Osteocyte (in vitro differentiated cells): ENCODE data around the gene BANK1. TPM values are rescaled to one million over a fixed set of nuclear protein-coding genes. Genes with fewer than 3 reads are reported as not detected.

Source experiments
- DNase-seq: peaks from one replicate; pipeline ENCODE4 v3.0.0; 2021; ENCODE audit warnings: mixed read lengths; ENCODE audit not compliant: unreplicated experiment; ENCODE audit errors: extremely low spot score
- H3K27ac Mint-ChIP-seq: one replicate; pipeline ENCODE4 v1.8.0; 2021; ENCODE audit warnings: mild to moderate bottlenecking, mixed read lengths; ENCODE audit not compliant: unreplicated experiment
- H3K27me3 Mint-ChIP-seq: one replicate; pipeline ENCODE4 v1.8.0; 2021; ENCODE audit warnings: mixed read lengths; ENCODE audit not compliant: unreplicated experiment
- H3K36me3 Mint-ChIP-seq: one replicate; pipeline ENCODE4 v1.8.0; 2021; ENCODE audit warnings: mixed read lengths; ENCODE audit not compliant: unreplicated experiment
- H3K4me1 Mint-ChIP-seq: one replicate; pipeline ENCODE4 v1.8.0; 2021; ENCODE audit warnings: mixed read lengths; ENCODE audit not compliant: unreplicated experiment
- H3K4me3 Mint-ChIP-seq: one replicate; pipeline ENCODE4 v1.8.0; 2021; ENCODE audit warnings: mild to moderate bottlenecking, moderate library complexity, mixed read lengths; ENCODE audit not compliant: unreplicated experiment
- H3K9me3 Mint-ChIP-seq: one replicate; pipeline ENCODE4 v1.8.0; 2021; ENCODE audit warnings: mixed read lengths; ENCODE audit not compliant: unreplicated experiment
- CTCF ChIP-seq: fragments of 200-600 bp; sonication (generic); IDR thresholded peaks from 2 replicates; pipeline ENCODE4 v1.5.0; 2021; ENCODE audit warnings: antibody characterized with exemption, mild to moderate bottlenecking, moderate library complexity
- total RNA-seq: library from RNA; stranded (reverse); gene quantifications from 2 replicates; pipeline ENCODE4 v1.2.1, GENCODE V29; 2021

The BANK1 gene
- total RNA-seq, 1 donor from 2014 or later = 1.0 TPM

DNA sequence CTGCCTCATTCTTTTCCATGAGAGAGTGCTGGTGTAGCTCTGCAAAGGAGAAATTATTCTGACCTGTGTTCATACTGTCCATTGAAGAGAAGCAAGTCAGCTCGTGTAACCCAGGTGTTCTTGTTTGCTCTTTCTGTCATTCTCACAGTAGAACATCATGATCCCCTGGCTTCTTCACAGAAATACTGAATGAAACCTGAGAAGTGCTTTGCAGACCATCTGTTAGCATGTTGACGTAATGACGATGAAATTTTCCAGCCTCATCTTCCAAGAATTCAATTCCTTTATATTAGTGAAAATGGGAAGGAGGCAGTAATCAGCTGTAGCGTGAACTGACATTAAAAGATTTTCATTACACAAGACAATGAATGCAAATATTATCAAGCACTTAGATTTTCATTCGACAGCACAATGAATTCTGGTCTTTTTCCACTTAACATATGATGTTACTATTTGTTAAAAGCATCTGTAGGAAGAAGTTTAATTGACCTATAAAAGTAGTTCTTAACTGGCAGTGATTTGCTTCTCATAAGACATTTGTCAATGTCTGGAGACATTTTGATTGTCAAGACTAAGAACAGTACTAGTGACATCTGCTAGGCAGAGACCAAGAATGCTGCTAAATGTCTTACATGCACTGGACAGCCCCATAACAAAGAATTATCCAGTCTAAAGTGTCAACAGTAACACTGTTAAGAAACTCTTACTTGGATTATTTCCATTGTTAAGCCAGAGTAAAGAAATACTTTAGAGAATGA is 246.3 kb downstream of the BANK1 start:
- TF ChIP-seq CTCF = no peak
- Mint-ChIP-seq H3K27ac (no peak overlapping the region), H3K4me3 (no peak overlapping the region), H3K36me3 (no peaks in the 10 kb centered on the region), H3K27me3 (peaks cover 5% of the 10 kb centered on the region), H3K4me1 (no peaks in the 10 kb centered on the region), H3K9me3 (no peaks in the 10 kb centered on the region)
- no peak for DNase-seq

GRCh38 chr4:102037566-102037965 is 247.0 kb downstream of the BANK1 start:
- H3K9me3 Mint-ChIP-seq = no peaks in the 10 kb centered on the region
- no peak for DNase-seq
- no peaks in the 10 kb centered on the region for H3K36me3 Mint-ChIP-seq
- peaks cover 5% of the 10 kb centered on the region for H3K27me3 Mint-ChIP-seq
- H3K27ac Mint-ChIP-seq = no peak overlapping the region
- TF ChIP-seq CTCF = no peak
- H3K4me1 Mint-ChIP-seq = no peaks in the 10 kb centered on the region
- no peak overlapping the region for H3K4me3 Mint-ChIP-seq

- Mint-ChIP-seq H3K4me3 (no peak overlapping the region), H3K4me1 (no peaks in the 10 kb centered on the region), H3K36me3 (no peaks in the 10 kb centered on the region), H3K27me3 (peaks cover 2% of the 10 kb centered on the region), H3K27ac (no peak overlapping the region), H3K9me3 (no peaks in the 10 kb centered on the region)
- no peak for DNase-seq
- TF ChIP-seq CTCF = no peak
Measured at GRCh38 chr4:102042871-102043802, 252.6 kb downstream of the BANK1 start.

DNA sequence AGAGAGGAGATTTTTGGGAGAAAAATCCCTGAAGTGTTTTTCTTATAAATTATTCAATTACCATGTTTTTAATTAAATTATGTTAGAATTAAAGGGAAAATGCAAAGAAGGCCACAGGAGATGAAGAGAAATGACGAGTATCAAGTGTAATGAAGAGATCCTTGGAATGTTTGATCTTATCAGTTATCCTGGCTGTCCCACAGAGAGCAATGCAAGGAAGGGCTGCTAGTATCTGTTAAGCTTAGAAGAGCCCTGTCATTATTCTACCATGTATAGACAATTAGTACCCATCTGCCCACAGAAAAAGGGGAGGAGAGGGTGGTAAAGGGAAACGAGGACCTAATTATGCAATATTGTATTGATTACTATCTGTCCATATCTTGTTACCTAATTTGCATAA is 257.1 kb downstream of the BANK1 start:
- TF ChIP-seq CTCF = no peak
- Mint-ChIP-seq H3K27ac (no peak overlapping the region), H3K9me3 (no peaks in the 10 kb centered on the region), H3K4me3 (no peak overlapping the region), H3K4me1 (no peaks in the 10 kb centered on the region), H3K27me3 (peaks cover 7% of the 10 kb centered on the region), H3K36me3 (no peaks in the 10 kb centered on the region)
- DNase-seq = no peak

DNA sequence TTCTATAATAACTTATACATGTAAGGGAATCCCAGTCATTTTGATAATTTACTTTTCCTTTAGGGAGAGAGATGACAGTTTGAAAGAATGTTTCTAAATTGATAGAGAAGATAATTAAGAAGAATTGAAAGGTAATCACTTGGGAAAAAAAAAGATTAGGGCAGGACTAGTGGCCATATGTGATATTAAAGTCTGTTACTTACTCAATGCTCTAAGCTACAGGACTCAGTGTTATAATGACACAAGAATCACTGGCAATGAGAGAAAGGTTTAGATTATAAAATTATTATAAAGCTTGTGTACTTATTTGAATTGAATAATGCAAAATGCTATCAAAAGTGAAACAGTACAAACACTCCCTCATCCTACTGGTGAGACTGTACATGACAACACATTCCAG is 265.3 kb downstream of the BANK1 start:
- H3K27me3 Mint-ChIP-seq = peaks cover 26% of the 10 kb centered on the region
- TF ChIP-seq CTCF = no peak
- DNase-seq = no peak
- no peak overlapping the region for H3K27ac Mint-ChIP-seq
- no peaks in the 10 kb centered on the region for H3K36me3 Mint-ChIP-seq
- H3K9me3 Mint-ChIP-seq = no peaks in the 10 kb centered on the region
- no peaks in the 10 kb centered on the region for H3K4me1 Mint-ChIP-seq
- no peak overlapping the region for H3K4me3 Mint-ChIP-seq
